ENCODE data around the gene NUDT4.

DNA sequence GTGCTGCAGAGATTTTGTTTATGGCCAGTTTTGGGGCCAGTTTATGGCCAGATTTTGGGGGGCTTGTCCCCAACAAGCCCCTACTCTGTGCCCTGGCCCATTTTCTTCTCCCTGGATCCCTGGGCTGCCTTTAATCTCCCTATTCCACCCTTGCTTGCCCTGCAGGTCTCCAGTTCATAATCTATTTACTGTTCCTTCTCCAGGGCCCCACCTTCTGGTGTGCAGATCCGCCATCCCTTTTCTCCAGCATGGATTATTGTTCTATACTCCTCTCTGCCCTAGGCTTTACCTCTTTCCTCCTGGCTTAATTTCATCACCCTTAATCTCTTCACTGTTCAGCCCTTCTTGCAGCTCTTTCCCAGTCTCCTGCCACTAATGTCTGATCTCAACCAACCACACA lies 26.0 kb upstream of the NUDT4 start:
- TF ChIP-seq CTCF (IDR thresholded peaks at IDR 0.05) (no peak), CBX8 (IDR thresholded peaks at IDR 0.05) (no peak), POLR2A (IDR thresholded peaks at IDR 0.05; ENCODE audit: low read length) (no peak), HDAC2 (IDR thresholded peaks at IDR 0.05) (no peak), NPAS2 (CRISPR knock-in tag; IDR thresholded peaks at IDR 0.05; ENCODE audit: borderline replicate concordance) (no peak), PBX3 (IDR thresholded peaks at IDR 0.05) (no peak), NFE2L2 (conservative IDR thresholded peaks at IDR 0.05; ENCODE audit: low read length) (no peak)
- TF ChIP-seq, protein P1, sequence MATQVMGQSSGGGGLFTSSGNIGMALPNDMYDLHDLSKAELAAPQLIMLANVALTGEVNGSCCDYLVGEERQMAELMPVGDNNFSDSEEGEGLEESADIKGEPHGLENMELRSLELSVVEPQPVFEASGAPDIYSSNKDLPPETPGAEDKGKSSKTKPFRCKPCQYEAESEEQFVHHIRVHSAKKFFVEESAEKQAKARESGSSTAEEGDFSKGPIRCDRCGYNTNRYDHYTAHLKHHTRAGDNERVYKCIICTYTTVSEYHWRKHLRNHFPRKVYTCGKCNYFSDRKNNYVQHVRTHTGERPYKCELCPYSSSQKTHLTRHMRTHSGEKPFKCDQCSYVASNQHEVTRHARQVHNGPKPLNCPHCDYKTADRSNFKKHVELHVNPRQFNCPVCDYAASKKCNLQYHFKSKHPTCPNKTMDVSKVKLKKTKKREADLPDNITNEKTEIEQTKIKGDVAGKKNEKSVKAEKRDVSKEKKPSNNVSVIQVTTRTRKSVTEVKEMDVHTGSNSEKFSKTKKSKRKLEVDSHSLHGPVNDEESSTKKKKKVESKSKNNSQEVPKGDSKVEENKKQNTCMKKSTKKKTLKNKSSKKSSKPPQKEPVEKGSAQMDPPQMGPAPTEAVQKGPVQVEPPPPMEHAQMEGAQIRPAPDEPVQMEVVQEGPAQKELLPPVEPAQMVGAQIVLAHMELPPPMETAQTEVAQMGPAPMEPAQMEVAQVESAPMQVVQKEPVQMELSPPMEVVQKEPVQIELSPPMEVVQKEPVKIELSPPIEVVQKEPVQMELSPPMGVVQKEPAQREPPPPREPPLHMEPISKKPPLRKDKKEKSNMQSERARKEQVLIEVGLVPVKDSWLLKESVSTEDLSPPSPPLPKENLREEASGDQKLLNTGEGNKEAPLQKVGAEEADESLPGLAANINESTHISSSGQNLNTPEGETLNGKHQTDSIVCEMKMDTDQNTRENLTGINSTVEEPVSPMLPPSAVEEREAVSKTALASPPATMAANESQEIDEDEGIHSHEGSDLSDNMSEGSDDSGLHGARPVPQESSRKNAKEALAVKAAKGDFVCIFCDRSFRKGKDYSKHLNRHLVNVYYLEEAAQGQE (IDR thresholded peaks at IDR 0.05), result no peak
- TF ChIP-seq, protein P2, sequence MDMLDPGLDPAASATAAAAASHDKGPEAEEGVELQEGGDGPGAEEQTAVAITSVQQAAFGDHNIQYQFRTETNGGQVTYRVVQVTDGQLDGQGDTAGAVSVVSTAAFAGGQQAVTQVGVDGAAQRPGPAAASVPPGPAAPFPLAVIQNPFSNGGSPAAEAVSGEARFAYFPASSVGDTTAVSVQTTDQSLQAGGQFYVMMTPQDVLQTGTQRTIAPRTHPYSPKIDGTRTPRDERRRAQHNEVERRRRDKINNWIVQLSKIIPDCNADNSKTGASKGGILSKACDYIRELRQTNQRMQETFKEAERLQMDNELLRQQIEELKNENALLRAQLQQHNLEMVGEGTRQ (IDR thresholded peaks at IDR 0.05), result no peak
